SK-N-SH (cell line): Measurements from ENCODE around the gene TMEM178A.

Source experiments
- CTCF ChIP-seq: fragments of 200-600 bp; sonication (generic); IDR thresholded peaks from 2 replicates; pipeline ENCODE4 v1.6.1; 2017; ENCODE audit warnings: antibody characterized with exemption, mild to moderate bottlenecking, moderate library complexity
- EP300 ChIP-seq, 2 experiments: IDR thresholded peaks; 2 replicates each; pipeline versions ENCODE4 v1.4.0 to v1.6.1; 2012; ENCODE audit warnings: borderline replicate concordance in 1 of 2, low read depth in 1 of 2, low read length in 1 of 2
- EZH2phosphoT487 ChIP-seq: fragments of 200-600 bp; sonication (generic); IDR thresholded peaks from 2 replicates; pipeline ENCODE4 v1.6.1; 2017; ENCODE audit warnings: low read depth, mixed run types, mild to moderate bottlenecking, antibody characterized with exemption, moderate library complexity, borderline replicate concordance
- FOXJ3 ChIP-seq: sonication (generic); formaldehyde crosslinking; IDR thresholded peaks from 2 replicates; pipeline ENCODE4 v1.5.1; 2020; ENCODE audit warnings: mild to moderate bottlenecking, missing genetic modification reagents
- GABPA ChIP-seq: IDR thresholded peaks from 2 replicates; pipeline ENCODE4 v1.4.0; 2012; ENCODE audit warnings: low read depth, mild to moderate bottlenecking
- NFIC ChIP-seq: IDR thresholded peaks from 2 replicates; pipeline ENCODE4 v1.4.0; 2012; ENCODE audit warnings: borderline replicate concordance
- RAD21 ChIP-seq: IDR thresholded peaks from 2 replicates; pipeline ENCODE4 v1.6.1; 2012; ENCODE audit warnings: mild to moderate bottlenecking, low read length
- REST ChIP-seq: IDR thresholded peaks from 2 replicates; pipeline ENCODE4 v1.6.1; 2012; ENCODE audit warnings: mild to moderate bottlenecking, low read depth, low read length, moderate library complexity
- SIN3A ChIP-seq: IDR thresholded peaks from 2 replicates; pipeline ENCODE4 v1.6.1; 2012; ENCODE audit warnings: low read depth, mild to moderate bottlenecking, low read length, moderate library complexity, borderline replicate concordance
- SMC3 ChIP-seq: IDR thresholded peaks from 2 replicates; pipeline ENCODE4 v1.6.1; 2012; ENCODE audit warnings: low read depth, low read length, improper control_type of control experiment
- YY1 ChIP-seq: IDR thresholded peaks from 2 replicates; pipeline ENCODE4 v1.4.0; 2012; ENCODE audit warnings: low read depth, mild to moderate bottlenecking
- TF ChIP-seq, protein P1 (sequence below): IDR thresholded peaks from 2 replicates; pipeline ENCODE4 v1.4.0; 2012; ENCODE audit warnings: low read depth, borderline replicate concordance
- TF ChIP-seq, protein P2 (sequence below): IDR thresholded peaks from 2 replicates; pipeline ENCODE4; 2012
- TF ChIP-seq, protein P3 (sequence below): IDR thresholded peaks from 2 replicates; pipeline ENCODE4 v1.4.0; 2012; ENCODE audit warnings: low read depth

DNA sequence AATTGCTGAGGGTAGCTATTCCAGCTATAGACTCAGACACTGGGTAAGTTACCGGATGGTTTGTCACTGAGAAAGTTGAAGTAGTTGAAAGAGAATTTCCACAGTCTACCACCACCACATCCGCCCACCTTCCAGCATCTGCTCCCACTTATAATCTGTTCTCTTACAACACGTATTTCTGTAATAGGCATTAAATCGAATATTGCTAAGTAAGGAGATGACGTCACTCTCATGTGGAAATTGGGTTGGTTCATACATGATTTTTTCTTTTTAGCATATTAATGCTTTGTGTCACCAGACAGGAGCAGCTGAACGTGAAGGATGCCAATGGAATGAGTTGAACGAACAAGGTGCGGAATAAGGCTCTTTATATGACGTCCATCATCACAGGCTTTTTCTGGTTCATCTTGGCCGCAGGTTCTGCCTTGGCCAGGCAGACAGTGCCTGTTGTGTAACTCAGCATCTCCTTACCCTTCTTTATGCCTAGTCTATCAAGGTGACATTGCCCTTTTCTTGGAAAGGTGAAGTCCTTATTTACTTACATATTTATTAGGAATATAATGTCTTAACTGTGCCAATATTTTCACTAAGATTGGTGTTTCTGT is 67.5 kb downstream of the TMEM178A start:
- TF ChIP-seq EP300 (IDR thresholded peaks at IDR 0.05; ENCODE audit: borderline replicate concordance in 1 of 2, low read depth in 1 of 2, low read length in 1 of 2): no peak
- TF ChIP-seq SMC3: no peak
- no peak for TF ChIP-seq CTCF
- no peak for TF ChIP-seq FOXJ3
- TF ChIP-seq GABPA: no peak
- TF ChIP-seq, protein P1, sequence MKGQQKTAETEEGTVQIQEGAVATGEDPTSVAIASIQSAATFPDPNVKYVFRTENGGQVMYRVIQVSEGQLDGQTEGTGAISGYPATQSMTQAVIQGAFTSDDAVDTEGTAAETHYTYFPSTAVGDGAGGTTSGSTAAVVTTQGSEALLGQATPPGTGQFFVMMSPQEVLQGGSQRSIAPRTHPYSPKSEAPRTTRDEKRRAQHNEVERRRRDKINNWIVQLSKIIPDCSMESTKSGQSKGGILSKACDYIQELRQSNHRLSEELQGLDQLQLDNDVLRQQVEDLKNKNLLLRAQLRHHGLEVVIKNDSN: no peak
- no peak for TF ChIP-seq EZH2phosphoT487
- TF ChIP-seq RAD21: no peak
- TF ChIP-seq REST: no peak
- TF ChIP-seq, protein P2, sequence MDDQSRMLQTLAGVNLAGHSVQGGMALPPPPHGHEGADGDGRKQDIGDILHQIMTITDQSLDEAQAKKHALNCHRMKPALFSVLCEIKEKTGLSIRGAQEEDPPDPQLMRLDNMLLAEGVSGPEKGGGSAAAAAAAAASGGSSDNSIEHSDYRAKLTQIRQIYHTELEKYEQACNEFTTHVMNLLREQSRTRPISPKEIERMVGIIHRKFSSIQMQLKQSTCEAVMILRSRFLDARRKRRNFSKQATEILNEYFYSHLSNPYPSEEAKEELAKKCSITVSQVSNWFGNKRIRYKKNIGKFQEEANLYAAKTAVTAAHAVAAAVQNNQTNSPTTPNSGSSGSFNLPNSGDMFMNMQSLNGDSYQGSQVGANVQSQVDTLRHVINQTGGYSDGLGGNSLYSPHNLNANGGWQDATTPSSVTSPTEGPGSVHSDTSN: no peak
- no peak for TF ChIP-seq NFIC
- no peak for TF ChIP-seq YY1
- TF ChIP-seq SIN3A: no peak
- TF ChIP-seq, protein P3, sequence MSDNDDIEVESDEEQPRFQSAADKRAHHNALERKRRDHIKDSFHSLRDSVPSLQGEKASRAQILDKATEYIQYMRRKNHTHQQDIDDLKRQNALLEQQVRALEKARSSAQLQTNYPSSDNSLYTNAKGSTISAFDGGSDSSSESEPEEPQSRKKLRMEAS: no peak
